Peyer's patch (tissue), 4 donors: ENCODE data around the gene MED7.

Experiments
- CTCF ChIP-seq, 6 experiments: fragments of 450-650 bp in 4 of 6; fragments of 200-600 bp in 2 of 6; sonication (generic) in 1 of 6; IDR thresholded peaks; one replicate each; pipeline ENCODE4 v1.5.1; 2017 to 2019; ENCODE audit warnings: antibody characterized with exemption in 6 of 6, mild to moderate bottlenecking in 3 of 6, moderate library complexity in 1 of 6
- POLR2A ChIP-seq, 2 donors: fragments of 450-650 bp; IDR thresholded peaks; one replicate each; pipeline ENCODE4 v1.5.1; 2017; ENCODE audit warnings: antibody characterized with exemption in 2 of 2, mild to moderate bottlenecking in 2 of 2, moderate library complexity in 2 of 2

- no peak for TF ChIP-seq POLR2A (IDR thresholded peaks at IDR 0.05)
- TF ChIP-seq CTCF (IDR thresholded peaks at IDR 0.05): no peak
Measured at GRCh38 chr5:157186309-157187045, 43.8 kb upstream of the MED7 start.
